ENCODE data around the gene RAB20.

The RAB20 gene

DNA sequence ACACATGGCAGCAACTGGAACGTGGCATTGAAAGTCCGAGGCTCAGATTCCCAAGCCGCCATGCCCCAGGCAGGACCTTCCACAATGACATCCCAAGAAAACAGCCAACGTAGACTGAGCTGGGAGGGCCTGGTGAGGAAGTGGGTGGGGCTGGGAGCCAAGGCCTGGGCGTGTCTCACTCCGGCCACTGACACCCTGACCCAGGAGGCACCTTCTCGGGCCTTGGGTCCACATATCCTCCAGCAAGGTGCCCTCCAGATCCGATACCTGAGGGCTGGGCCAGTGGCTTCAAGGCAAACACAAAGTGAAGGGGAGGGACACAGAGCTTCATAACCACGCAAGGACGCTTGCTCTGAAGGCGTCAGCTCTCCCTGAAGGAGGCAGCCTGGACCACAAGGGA is 43.0 kb downstream of the RAB20 start:
- TF ChIP-seq, protein P1, sequence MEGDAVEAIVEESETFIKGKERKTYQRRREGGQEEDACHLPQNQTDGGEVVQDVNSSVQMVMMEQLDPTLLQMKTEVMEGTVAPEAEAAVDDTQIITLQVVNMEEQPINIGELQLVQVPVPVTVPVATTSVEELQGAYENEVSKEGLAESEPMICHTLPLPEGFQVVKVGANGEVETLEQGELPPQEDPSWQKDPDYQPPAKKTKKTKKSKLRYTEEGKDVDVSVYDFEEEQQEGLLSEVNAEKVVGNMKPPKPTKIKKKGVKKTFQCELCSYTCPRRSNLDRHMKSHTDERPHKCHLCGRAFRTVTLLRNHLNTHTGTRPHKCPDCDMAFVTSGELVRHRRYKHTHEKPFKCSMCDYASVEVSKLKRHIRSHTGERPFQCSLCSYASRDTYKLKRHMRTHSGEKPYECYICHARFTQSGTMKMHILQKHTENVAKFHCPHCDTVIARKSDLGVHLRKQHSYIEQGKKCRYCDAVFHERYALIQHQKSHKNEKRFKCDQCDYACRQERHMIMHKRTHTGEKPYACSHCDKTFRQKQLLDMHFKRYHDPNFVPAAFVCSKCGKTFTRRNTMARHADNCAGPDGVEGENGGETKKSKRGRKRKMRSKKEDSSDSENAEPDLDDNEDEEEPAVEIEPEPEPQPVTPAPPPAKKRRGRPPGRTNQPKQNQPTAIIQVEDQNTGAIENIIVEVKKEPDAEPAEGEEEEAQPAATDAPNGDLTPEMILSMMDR (IDR thresholded peaks at IDR 0.05) = no peak
- H3K4me3 ChIP-seq (ENCODE audit: low read depth in 1 of 2, low read length in 1 of 2) = no peak overlapping the region
- H3K9me3 ChIP-seq = no peaks in the 10 kb centered on the region
- H3K4me1 ChIP-seq (ENCODE audit: control insufficient read depth in 1 of 2, insufficient read depth in 1 of 2, low read depth in 1 of 2, low read length in 1 of 2) = peaks cover 40 to 62% of the 10 kb centered on the region in 2 experiments
- no peaks in the 10 kb centered on the region for H3K36me3 ChIP-seq
- no peak overlapping the region for H3K27ac ChIP-seq
- no peaks in the 10 kb centered on the region for H3K27me3 ChIP-seq

DNA sequence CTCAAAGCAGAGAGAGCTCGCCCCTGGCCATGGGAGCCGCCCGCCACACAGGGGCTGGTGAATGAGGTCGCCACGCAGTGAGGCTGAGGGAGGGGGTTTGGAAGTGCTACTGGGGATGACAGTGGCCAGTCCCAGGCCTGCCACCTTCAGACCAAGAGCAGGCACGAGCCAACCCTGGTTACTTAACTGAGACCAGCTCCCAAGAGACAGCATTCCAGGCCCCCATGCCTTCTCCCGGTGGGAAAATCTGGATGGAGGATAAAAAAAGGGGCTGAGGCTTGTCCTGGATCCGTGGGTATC is 43.3 kb downstream of the RAB20 start:
- Histone ChIP-seq H3K27ac (no peak overlapping the region), H3K27me3 (no peaks in the 10 kb centered on the region), H3K36me3 (no peaks in the 10 kb centered on the region), H3K9me3 (no peaks in the 10 kb centered on the region), H3K4me3 (ENCODE audit: low read depth in 1 of 2, low read length in 1 of 2) (no peak overlapping the region), H3K4me1 (ENCODE audit: control insufficient read depth in 1 of 2, insufficient read depth in 1 of 2, low read depth in 1 of 2, low read length in 1 of 2) (peaks cover 36 to 58% of the 10 kb centered on the region in 2 experiments)
- TF ChIP-seq, protein P1 (IDR thresholded peaks at IDR 0.05) = no peak

DNA sequence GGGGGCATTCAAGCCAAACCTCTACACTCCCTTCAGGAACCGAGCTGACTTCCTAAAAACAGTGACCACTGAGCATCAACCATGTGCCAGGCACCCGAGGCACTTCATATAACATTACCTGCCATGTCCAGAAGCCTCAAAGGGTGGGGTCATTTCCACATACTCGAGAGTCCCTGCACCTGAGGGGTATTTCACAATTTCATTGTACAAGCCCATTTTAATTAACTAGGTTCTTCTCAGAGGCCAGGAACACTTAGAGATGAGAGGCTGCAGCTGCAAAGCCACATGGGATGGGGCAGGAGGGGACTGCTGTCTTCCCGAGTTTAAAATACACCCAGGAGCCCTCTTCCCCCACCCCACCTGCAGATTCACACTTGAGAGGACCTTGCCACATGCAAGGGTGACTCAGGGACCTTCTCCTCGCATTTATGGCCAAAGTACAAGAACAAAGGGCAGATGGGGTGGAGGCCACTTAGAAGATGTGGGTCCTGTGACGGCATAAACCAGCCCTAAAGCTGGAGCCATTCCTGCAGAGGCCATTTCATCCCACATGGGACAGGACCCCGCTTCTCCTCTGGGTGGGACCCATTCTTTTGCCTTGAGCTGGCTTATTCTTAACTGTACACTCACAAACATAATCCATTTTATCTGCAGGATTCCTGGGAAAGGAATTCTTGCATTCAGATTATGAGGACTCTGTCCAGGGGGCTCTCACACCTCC is 43.9 kb downstream of the RAB20 start:
- TF ChIP-seq, protein P1 (IDR thresholded peaks at IDR 0.05) = no peak
- Histone ChIP-seq H3K4me1 (ENCODE audit: control insufficient read depth in 1 of 2, insufficient read depth in 1 of 2, low read depth in 1 of 2, low read length in 1 of 2) (peaks cover 31 to 53% of the 10 kb centered on the region in 2 experiments), H3K36me3 (no peaks in the 10 kb centered on the region), H3K4me3 (ENCODE audit: low read depth in 1 of 2, low read length in 1 of 2) (no peak overlapping the region), H3K9me3 (no peaks in the 10 kb centered on the region), H3K27me3 (no peaks in the 10 kb centered on the region), H3K27ac (no peak overlapping the region)

DNA sequence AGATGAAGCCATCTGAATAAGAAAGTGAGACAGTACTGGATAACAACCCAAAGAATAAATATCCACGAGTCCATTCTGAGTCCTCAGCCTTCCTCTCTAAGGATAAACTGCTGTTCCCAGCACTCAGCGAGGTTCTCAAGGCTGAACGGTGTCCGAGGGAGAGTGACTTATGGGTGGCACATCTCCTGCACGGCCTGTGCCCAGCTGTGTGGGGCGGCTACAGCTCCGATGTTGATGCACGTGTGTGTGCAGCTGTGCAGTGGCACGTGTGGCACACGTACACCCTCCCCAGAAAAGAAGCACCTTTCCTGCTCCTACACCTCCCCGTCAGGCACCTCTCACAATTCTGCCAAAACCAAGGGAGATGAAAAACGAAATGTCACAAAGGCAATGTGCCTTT is 45.0 kb downstream of the RAB20 start:
- H3K36me3 ChIP-seq = no peaks in the 10 kb centered on the region
- TF ChIP-seq, protein P1 (IDR thresholded peaks at IDR 0.05) = no peak
- H3K27ac ChIP-seq = no peak overlapping the region
- no peak overlapping the region for H3K4me3 ChIP-seq (ENCODE audit: low read depth in 1 of 2, low read length in 1 of 2)
- no peaks in the 10 kb centered on the region for H3K27me3 ChIP-seq
- no peaks in the 10 kb centered on the region for H3K9me3 ChIP-seq
- peaks cover 19 to 41% of the 10 kb centered on the region in 2 experiments for H3K4me1 ChIP-seq (ENCODE audit: control insufficient read depth in 1 of 2, insufficient read depth in 1 of 2, low read depth in 1 of 2, low read length in 1 of 2)

DNA sequence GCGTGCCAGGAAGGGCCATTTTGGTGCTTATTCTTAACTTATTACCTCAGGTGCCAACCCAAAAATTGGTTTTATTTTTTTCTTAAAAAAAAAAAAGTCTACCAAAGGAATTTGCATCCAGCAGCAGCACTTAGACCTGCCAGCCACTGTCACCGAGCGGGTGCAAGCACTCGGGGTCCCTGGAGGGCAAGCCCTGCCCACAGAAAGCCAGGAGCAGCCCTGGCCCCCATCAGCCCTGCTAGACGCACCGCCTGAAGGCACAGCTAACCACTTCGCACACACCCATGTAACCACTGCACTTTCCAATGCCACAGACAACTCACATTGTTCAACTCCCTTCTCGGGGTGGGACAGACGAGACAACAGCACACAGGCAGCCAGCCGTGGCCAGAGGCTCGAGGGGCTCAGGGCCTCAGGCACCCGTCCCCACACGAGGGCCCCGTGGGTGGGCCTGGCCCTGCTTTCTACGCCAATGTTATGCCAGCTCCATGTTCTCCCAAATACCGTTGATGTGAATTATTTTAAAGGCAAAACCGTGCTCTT is 49.3 kb downstream of the RAB20 start:
- Histone ChIP-seq H3K36me3 (no peaks in the 10 kb centered on the region), H3K4me3 (ENCODE audit: low read depth in 1 of 2, low read length in 1 of 2) (no peak overlapping the region), H3K9me3 (no peaks in the 10 kb centered on the region), H3K27me3 (peaks cover 6% of the 10 kb centered on the region), H3K27ac (no peak overlapping the region), H3K4me1 (ENCODE audit: control insufficient read depth in 1 of 2, insufficient read depth in 1 of 2, low read depth in 1 of 2, low read length in 1 of 2) (peaks cover 0 to 7% of the 10 kb centered on the region in 2 experiments)
- TF ChIP-seq, protein P1 (IDR thresholded peaks at IDR 0.05) = no peak

All from neutrophil (primary cell).